A673 (cell line): ENCODE results near the gene MAPK11.

Source experiments
- CTCF ChIP-seq: fragments of 300-800, 200-600 bp; sonication (generic); conservative IDR thresholded peaks from 2 replicates; pipeline ENCODE4 v1.5.1; 2017; ENCODE audit warnings: low read depth, mild to moderate bottlenecking, antibody characterized with exemption, low read length, moderate library complexity, mixed read lengths
- EZH2 ChIP-seq: fragments of 200-600 bp; sonication (generic); IDR thresholded peaks from 2 replicates; pipeline ENCODE4 v1.6.1; 2017; ENCODE audit warnings: borderline replicate concordance, low read depth, mild to moderate bottlenecking, mixed read lengths, antibody characterized with exemption, low read length; ENCODE audit not compliant: poor library complexity, severe bottlenecking

- TF ChIP-seq CTCF (no peak), EZH2 (no peak)
Observed at GRCh38 chr22:50251477-50252081, 18.6 kb downstream of the MAPK11 start.
